GM18499 (cell line): ENCODE measurements around the gene ACKR3.

Experiments used
- ATAC-seq: cut with Tn5 transposase; IDR thresholded peaks from one replicate; pipeline ENCODE4 v1.9.1; 2021; ENCODE audit warnings: moderate number of reproducible peaks; ENCODE audit not compliant: insufficient read depth, unreplicated experiment

Gene ACKR3

GRCh38 chr2:236569573-236569973 is at the start of gene ACKR3:
ACKR3 (plus strand) TSS chr2:236569825; CDS start chr2:236580466, 10,641 bp downstream.
- no peak for ATAC-seq

GRCh38 chr2:236521556-236521955 is 48.1 kb upstream of the ACKR3 start:
- no peak for ATAC-seq

DNA sequence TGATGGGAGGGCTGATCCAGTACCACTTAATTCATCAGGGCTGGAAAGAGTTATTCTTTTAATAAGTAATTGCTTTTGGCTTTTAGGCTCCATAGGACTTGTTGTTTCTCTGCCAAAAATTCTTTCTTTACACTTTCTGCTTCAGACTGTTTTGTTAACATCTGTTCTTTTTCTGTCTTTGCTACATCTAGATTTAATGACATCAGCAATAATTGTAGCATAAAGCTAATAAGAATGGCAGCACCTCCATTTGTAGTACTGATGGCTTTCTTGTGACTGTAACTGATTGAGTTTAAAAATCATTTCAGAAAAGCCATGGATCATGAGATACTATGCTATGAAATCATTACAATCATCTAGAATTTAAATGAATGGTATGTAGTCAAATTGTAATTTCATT is 46.4 kb upstream of the ACKR3 start:
- ATAC-seq, result no peak

- ATAC-seq, result no peak
These were observed 44.1 kb upstream of the ACKR3 start for GRCh38 chr2:236525411-236525997.

GRCh38 chr2:236526455-236527158 is 43.0 kb upstream of the ACKR3 start:
- ATAC-seq, result no peak

GRCh38 chr2:236527159-236527630 is 42.4 kb upstream of the ACKR3 start:
- ATAC-seq, result no peak

DNA sequence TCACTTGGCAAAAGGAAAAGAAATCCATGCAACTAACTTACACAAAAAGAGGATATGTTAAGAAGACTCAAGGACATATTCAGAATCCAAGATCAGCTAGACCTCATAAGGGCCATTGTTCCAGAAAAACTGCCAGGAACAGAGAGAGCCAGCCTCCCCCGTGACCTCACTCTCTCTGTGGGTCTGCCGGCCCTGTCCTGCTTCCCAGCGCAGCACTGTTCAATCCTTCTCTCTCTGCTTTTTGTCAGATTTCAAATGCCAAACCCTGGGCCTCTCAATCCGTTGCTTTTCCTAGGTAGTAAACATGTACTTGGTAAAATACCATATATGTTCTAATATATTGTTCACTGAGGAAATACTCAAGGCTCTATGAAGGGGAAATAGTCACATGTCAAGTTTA is 40.0 kb upstream of the ACKR3 start:
- ATAC-seq, result no peak

GRCh38 chr2:236530512-236530911 is 39.1 kb upstream of the ACKR3 start:
- ATAC-seq, result no peak

DNA sequence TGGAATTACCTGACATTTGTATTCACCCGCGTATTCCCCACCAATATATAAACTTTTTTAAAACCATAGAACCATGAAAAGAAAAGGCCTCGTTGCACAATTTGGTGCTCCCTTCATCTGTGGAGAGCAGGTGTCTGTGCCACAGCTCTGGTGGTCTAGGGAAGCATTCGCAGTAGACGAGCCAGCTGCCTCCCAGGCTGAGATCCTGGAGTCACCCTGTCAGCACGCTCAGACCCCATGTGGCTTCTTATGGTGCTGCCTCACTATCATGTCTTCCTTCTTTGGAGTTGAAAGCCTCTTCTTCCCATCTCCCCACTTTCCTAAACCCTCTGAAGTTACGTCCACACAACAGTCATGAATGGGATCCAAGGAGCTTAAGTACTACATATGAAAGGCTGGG is 38.4 kb upstream of the ACKR3 start:
- ATAC-seq, result no peak

GRCh38 chr2:236531996-236532395 is 37.6 kb upstream of the ACKR3 start:
- ATAC-seq, result no peak

- no peak for ATAC-seq
These were observed 36.3 kb upstream of the ACKR3 start for GRCh38 chr2:236533343-236533742.

DNA sequence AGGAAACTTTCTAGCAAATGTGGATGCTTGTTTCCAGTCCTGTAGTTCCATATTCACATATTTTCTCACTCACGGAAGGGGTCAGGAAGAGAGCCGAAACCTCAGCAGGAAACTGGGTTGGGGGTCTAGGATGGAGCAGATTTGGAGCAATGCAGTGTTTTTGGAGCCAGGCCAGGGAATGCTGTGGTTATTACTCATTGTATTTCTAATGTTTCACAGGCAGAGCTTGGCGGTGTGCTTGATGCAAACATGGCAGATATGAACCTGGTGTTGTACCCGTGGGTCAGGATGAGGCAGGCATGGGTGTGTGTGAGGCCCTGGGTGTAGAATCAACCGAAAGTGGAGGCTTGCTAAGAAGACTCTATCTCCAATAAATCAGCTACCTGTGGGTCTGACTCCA is 34.6 kb upstream of the ACKR3 start:
- no peak for ATAC-seq

- no peak for ATAC-seq
These were observed 32.8 kb upstream of the ACKR3 start for GRCh38 chr2:236536727-236537398.

DNA sequence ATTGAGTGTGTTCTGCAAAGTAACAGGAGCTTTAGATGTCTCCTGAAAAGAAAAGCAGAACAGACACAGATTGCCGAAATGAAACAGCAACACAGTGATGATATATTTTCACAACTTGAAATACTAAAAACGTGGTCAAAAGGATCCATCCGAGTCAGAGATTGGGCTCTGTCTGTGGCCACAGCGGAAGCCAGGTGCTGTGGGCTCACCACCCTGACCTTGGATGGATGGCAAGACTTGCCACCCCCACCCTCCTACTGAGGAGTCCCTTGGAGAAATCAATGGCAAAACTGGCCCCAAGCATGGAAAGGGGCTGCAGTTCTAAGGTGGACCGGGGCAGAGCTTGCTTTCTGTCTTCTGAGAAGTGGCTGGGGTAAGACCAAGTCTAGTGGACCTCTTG is 31.4 kb upstream of the ACKR3 start:
- ATAC-seq, result no peak

GRCh38 chr2:236541008-236541562 is 28.5 kb upstream of the ACKR3 start:
- no peak for ATAC-seq

GRCh38 chr2:236544362-236544761 is 25.3 kb upstream of the ACKR3 start:
- ATAC-seq, result no peak

DNA sequence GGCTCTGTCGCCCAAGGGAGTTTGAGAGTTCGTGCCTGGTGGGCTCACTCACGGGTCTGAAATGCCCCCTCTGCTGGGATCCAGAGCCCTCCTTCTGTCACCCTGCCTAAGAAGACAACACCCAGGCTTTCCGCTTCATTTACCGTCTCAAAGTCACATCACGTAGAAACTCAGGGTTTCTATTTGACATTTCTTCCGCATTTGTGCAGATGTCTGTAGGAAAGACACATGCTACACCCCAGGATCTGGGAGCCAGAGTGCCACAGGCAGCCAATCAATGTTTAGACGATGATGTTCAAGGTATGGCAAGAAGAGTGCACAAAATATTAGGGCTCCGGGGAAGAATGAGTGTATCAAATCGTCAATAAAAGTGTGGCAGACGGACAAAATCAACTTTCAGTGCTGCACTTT is 24.4 kb upstream of the ACKR3 start:
- ATAC-seq, result peak; percentile 25

DNA sequence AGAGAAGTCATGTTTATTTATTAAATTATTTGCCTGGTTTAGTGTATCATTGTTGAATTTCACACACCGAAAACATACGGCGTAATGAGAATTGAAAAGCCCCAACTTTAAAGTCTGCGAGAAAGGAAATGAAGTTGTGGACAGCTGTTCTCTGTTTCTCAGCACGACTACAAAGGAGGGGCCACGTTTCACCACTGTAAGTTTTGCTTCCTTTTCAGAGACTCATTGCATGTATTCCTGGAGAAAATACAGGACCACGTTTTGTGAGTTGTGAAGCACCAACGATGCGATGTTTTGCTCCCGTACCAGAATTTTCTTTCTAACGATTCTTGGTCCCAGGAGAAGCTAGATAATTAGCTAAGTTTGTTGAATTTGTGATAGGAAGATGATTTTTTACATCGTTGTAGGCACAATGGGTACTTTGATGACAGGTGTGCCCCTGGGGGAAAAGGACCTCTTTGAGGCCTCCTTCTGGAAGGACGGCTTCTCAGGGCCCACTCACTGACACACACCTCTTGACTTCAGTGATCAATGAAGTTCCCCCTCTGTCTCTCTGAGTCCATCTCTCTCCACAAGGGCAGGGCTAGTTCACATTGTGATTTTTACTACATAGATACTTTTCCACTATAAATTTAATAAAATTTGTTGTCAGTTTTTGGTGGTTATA is 23.7 kb upstream of the ACKR3 start:
- ATAC-seq, result peak; percentile 56

GRCh38 chr2:236546561-236547002 is 23.0 kb upstream of the ACKR3 start:
- no peak for ATAC-seq

DNA sequence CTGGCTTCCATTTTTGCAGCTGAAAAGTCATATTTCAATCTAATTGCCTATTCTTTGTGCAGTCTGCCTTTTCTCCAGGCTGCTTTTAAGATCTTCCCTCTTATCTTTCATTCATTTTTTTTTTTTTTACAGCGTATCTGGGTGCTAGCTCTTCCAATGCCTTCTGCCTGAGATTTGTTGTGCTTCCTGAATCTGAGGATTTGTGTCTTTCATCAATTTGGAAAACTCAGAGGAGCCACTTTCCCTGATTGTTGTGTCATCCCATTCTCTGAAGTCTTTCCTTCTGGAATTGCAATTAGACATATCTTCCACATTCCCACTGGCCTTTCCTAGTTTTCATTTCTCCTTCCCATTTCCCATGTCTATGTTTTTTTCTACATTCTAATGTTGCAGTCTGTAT is 21.9 kb upstream of the ACKR3 start:
- no peak for ATAC-seq
